HG03135 (cell line): ENCODE data around the gene PSD2.

ENCODE experiments used
- ATAC-seq: cut with Tn5 transposase; IDR thresholded peaks from one replicate; pipeline ENCODE4 v1.9.1; 2021; ENCODE audit warnings: mild to moderate bottlenecking, moderate library complexity; ENCODE audit not compliant: unreplicated experiment

Gene PSD2

DNA sequence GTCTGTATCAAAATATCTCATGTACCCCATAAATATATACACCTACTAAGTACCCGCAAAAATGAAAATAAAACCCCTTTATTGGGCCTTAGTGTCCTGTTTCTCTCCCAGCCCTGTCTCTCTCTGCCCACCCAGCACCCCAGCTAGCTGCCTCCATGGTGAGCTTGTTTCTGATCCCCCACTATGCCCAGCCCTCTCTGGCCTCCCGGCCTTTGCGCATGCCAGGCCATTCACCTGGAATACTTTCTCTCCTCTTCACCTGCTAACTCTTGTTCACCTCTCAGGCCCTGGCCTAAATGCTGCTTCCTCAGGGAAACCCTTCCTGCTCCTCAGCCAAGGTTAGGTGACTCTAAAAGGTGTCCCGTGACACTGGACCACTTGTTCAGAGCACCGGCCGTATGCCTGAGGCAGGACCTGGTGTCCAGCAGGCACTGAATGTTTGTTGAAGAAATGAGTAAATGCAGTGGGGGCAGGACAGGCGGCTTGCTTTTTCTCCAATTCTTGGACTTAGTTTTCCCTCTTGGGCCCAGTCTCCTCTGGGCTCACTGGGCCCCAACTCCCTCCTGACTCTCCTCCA, 58.5 kb downstream of the PSD2 start:
- no peak for ATAC-seq

DNA sequence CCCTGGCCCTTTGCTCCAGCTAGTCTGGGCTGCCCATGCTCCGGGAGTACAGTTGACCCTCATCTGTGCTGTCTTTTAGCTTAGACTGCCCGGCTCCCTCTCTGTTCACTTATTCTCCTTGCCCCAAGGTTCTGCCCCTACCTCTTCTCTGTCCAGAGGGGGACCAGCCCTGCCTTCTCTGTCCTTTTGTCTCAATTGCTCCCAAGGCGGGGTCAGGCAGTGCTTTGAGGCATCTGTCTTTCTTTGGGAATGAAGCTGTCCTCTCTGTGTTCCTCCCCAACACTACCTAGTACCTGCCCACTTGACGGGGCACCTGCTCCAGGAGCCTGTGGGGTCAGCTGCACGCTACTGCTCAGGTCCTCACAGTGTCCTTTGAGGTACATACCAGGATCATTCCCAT, 59.3 kb downstream of the PSD2 start:
- no peak for ATAC-seq

- ATAC-seq: no peak
These were observed 59.8 kb downstream of the PSD2 start for GRCh38 chr5:139855451-139855850.

GRCh38 chr5:139855946-139856540, 60.4 kb downstream of the PSD2 start:
- no peak for ATAC-seq

DNA sequence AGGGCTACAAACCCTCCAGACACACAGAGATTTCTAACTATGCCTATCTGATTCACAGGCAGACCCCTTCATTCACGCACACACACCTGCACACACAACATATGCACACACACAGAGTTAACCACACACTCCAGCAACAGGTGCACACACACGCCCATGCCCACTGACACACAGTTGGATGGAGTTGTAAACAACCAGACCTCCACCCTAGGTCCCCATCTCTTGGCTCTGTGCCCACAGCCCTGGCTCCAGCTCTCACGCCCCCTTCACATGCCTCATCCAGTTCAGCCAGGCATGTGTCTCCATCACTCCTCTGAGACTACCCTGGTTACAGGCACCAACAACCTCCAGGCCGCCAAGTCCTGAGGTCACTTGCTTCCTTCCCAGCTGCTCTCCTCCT, 61.1 kb downstream of the PSD2 start:
- no peak for ATAC-seq

- ATAC-seq: no peak
These were observed 63.4 kb downstream of the PSD2 start for GRCh38 chr5:139859013-139859412.

DNA sequence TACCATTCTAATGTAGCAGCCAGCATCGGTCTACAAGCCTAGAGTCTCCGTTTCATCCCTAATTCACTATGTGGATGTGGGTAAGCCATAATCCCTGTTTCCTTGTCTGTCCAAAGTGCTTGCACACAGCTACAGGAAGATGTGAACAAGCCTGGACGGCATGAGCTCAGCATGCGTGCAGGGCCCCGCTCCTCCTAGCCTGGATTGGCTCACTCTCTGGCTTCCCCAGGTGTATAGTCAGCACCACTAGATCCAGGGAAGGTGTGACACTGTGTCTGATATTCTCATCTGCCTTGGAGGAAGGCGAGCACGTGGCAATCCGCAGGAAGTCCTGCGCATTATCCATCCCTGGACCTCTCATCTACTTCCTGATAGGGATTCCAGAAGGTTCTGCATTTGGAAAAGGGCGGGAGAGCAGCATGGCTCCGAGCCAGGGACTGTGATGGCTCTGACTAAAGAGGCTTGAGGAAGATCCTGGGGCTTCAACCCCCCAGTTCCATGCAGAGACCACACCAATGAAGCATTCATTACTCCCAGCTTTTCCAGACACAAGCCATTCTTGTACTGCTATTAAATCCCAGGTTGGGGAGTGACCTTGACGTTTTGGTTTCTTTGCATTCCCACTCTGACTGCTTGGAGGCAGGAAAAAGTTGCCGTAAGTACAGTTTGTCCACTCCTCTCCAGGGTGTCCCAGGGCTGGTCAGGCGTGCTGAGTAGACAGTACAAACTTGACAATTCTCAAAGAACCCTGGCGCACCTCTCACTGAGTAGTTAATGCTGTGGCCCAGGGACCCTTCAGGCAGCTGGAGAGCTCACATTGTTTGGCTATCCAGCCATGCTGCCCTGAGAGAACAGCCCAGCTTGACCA, 65.6 kb downstream of the PSD2 start:
- no peak for ATAC-seq

DNA sequence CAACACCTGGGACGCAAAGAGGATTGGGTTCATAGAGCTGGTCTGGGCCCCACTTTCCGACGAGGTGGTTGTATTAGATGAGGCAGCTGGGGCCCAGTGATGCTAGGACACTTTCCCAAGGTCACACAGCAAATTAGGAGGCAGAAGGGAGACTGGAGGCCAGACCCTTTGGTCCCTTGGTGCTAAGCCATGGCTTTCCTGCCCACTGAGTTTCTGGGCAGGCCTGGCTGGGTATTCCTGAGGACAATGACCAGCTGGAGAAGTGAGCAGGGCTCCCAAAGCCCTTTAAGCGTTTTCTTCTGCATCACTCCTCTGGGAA, 66.2 kb downstream of the PSD2 start:
- ATAC-seq: no peak

DNA sequence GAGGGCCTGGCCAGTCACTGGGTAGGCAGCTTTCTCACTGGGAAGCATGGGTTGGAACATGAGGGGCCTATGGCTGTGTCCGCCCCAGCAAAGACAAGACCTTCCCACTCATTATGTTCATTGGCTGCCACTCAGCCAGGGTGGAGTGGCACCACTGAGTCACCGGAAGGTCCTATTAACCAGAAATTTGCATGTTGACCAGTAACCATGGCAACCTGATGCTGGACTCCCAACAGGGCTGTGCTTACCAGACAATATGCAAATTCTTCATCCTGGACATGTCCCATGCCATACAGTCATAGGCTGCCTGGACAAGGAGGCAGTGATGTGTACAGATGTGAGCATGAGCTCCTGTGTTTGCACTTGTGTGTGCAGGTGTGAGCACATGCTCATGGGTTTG, 66.7 kb downstream of the PSD2 start:
- ATAC-seq: no peak

GRCh38 chr5:139862803-139863202, 67.2 kb downstream of the PSD2 start:
- ATAC-seq: no peak

- no peak for ATAC-seq
These were observed 67.8 kb downstream of the PSD2 start for GRCh38 chr5:139863361-139863760.

DNA sequence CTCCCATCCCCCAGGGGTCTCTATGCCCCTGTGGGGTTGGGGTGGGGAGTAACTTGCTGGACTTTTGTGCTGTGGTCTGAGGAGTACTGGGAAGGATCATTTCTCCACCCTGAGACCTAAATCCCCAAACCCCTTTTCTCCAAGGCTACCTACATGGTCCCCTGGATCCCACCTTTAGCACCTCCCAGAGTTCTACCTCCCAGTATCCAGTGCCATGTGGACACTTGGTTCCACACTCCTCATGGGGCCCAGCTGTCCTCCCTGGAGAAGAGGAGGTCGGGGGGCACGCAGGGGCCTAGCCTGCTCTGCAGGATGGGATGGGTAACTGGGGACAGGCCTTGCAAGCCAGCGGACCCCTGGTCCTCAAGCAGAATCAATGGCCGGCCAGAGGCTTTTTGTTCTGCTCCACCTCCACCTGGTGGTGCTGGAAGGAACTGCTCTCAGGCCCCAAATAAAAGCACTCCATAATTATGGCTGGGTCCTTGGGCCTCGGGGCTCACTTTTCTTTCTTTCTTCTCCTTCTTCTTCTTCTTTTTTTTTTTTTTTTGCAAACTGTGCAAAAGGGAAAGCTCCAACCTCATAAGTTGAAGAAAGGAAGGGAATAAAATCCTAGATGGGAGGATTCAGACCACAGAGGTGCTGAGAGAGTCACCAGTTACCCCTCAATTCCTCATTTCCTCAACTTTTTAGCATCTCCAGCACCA, 68.4 kb downstream of the PSD2 start:
- ATAC-seq: no peak

DNA sequence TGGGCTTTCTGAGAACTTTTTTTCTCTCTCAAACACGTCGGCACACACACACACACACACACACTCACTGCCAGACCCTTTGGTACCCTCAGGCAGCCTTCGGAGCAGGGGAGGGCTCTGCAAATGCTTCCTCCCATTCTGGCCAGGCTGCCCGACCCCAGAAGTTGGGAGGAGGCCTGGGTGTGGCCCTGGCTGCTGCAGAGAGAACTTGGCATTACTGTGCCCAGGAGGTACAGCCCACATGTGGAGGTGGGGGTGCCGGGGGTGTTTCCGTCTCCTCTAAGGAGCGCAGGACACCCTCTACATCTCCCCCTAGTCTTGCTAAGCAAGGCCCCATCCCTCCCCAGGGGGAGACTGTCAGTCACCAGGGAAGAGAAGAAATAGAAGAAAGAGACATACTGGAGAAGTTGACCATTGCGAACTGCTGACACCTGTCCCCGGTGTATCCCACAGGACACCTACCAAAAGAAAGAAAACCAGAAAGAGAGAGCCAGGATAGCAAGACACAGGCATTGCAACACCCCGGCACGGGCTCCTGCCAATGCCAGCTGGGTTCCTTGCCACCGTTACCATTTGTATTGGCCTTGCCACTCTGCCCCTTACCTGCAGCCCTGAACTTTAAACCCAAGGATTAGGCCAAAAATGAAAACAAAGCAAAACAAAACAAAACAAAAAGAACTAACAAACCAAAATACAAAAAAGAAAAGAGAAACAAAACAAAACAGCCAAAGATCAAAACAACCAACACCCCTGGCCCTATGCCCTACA, 69.3 kb downstream of the PSD2 start:
- ATAC-seq: no peak

- ATAC-seq: no peak
These were observed 71.5 kb downstream of the PSD2 start for GRCh38 chr5:139867109-139867508.

GRCh38 chr5:139867581-139867980, 72.0 kb downstream of the PSD2 start:
- no peak for ATAC-seq

GRCh38 chr5:139869042-139869790, 73.6 kb downstream of the PSD2 start:
- no peak for ATAC-seq

DNA sequence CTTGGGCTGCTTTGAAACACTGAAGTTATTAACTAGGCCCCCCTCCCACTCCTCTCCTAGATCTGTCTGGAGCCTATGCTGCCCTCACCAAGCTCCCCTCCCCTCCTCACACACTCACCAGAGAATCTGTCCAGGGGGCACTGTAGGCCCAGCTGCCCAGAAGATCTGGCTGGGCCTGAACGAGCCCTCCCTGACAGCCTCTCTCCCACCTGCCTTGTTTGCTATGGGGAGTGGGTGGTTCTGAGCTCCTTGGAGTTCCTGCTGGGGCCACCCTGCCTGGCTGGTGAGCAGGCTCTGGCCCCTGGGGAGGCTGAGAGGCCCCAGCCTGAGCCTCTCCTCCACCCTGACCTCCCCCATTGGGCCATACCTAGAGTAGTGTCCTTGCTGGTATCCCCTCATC, 75.1 kb downstream of the PSD2 start:
- ATAC-seq: no peak

- no peak for ATAC-seq
These were observed 76.0 kb downstream of the PSD2 start for GRCh38 chr5:139871614-139872013.

DNA sequence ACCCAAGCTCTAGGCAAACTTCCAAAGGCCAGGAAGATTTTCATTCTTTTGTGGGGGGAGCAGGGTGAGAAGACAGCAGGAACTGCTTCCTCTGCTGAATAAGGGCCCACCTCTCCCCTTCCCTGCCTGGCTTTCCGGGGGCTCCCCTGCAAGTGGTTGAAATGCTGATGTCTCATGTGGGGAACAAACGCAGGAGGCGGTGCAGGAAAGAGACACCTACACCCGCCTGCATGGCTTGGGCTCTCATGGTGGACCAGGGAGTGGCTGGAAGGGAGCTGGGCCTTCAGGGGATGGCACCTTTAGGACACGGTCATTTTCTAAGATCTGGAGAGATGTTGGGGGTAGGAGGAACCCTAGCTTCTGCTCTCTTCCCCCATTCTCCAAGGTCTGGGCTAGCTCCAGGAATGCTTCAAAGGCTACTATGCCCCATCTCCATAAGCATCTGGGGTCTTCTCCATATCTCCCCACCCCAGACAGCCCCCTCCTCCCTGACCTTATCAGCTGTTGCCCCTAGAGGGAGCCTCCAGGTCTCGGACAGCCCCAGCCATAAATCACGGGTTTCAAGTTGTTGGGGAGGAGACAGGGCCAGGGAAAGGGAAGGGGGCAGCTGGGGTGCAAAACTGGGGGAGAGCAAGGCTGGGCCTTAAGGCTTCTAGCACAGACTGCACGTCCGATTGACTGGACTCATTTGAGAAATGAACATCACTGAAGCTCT, 76.6 kb downstream of the PSD2 start:
- ATAC-seq: no peak
